ENCODE data around the gene PLAC8L1.

The PLAC8L1 gene

GRCh38 chr5:146047396-146047795, 58.0 kb downstream of the PLAC8L1 start:
- TF ChIP-seq CTCF (IDR thresholded peaks at IDR 0.05; ENCODE audit: low read depth, low read length, poor library complexity, severe bottlenecking) = no peak
- TF ChIP-seq EZH2phosphoT487 (IDR thresholded peaks at IDR 0.05; ENCODE audit: borderline replicate concordance, low read length) = no peak
- Histone ChIP-seq H3K79me2 (ENCODE audit: control insufficient read depth, low read length) (no peaks in the 10 kb centered on the region), H3K4me2 (ENCODE audit: low read length) (no peak overlapping the region), H4K20me1 (ENCODE audit: control insufficient read depth, insufficient read depth, low read depth, low read length) (no peaks in the 10 kb centered on the region), H3K27me3 (ENCODE audit: control insufficient read depth, low read length) (peaks cover 14% of the 10 kb centered on the region; the same call in 1 of the 2 replicates), H3F3A (ENCODE audit: control insufficient read depth, insufficient read depth) (no peaks in the 10 kb centered on the region), H3K4me3 (ENCODE audit: low read length) (no peak overlapping the region), H3K27ac (ENCODE audit: low read depth, low read length) (no peak overlapping the region), H3K9me3 (ENCODE audit: control insufficient read depth, insufficient read depth, low read length) (no peaks in the 10 kb centered on the region), H3K36me3 (ENCODE audit: control insufficient read depth, low read length) (no peaks in the 10 kb centered on the region), H3K4me1 (ENCODE audit: control insufficient read depth, low read length) (no peaks in the 10 kb centered on the region), H3K9me2 (replicated peaks; ENCODE audit: control insufficient read depth, low read length) (no peaks in the 10 kb centered on the region)

- TF ChIP-seq CTCF (IDR thresholded peaks at IDR 0.05; ENCODE audit: low read depth, low read length, poor library complexity, severe bottlenecking) (no peak), EZH2phosphoT487 (IDR thresholded peaks at IDR 0.05; ENCODE audit: borderline replicate concordance, low read length) (no peak)
- no peaks in the 10 kb centered on the region for H4K20me1 ChIP-seq (ENCODE audit: control insufficient read depth, insufficient read depth, low read depth, low read length)
- no peaks in the 10 kb centered on the region for H3K79me2 ChIP-seq (ENCODE audit: control insufficient read depth, low read length)
- H3K27me3 ChIP-seq (ENCODE audit: control insufficient read depth, low read length) = peaks cover 17% of the 10 kb centered on the region
- no peaks in the 10 kb centered on the region for H3K4me1 ChIP-seq (ENCODE audit: control insufficient read depth, low read length)
- no peak overlapping the region for H3K4me3 ChIP-seq (ENCODE audit: low read length)
- no peaks in the 10 kb centered on the region for H3K9me3 ChIP-seq (ENCODE audit: control insufficient read depth, insufficient read depth, low read length)
- no peak overlapping the region for H3K27ac ChIP-seq (ENCODE audit: low read depth, low read length)
- no peaks in the 10 kb centered on the region for H3F3A ChIP-seq (ENCODE audit: control insufficient read depth, insufficient read depth)
- H3K9me2 ChIP-seq (replicated peaks; ENCODE audit: control insufficient read depth, low read length) = no peaks in the 10 kb centered on the region
- H3K4me2 ChIP-seq (ENCODE audit: low read length) = no peak overlapping the region
- H3K36me3 ChIP-seq (ENCODE audit: control insufficient read depth, low read length) = no peaks in the 10 kb centered on the region
Measured at GRCh38 chr5:146043722-146044121, 61.7 kb downstream of the PLAC8L1 start.

GRCh38 chr5:146042628-146043279, 62.6 kb downstream of the PLAC8L1 start:
- no peaks in the 10 kb centered on the region for H3K9me3 ChIP-seq (ENCODE audit: control insufficient read depth, insufficient read depth, low read length)
- no peak overlapping the region for H3K4me3 ChIP-seq (ENCODE audit: low read length)
- H3K4me1 ChIP-seq (ENCODE audit: control insufficient read depth, low read length) = no peaks in the 10 kb centered on the region
- no peaks in the 10 kb centered on the region for H3K79me2 ChIP-seq (ENCODE audit: control insufficient read depth, low read length)
- H3F3A ChIP-seq (ENCODE audit: control insufficient read depth, insufficient read depth) = no peaks in the 10 kb centered on the region
- H3K36me3 ChIP-seq (ENCODE audit: control insufficient read depth, low read length) = no peaks in the 10 kb centered on the region
- no peak overlapping the region for H3K4me2 ChIP-seq (ENCODE audit: low read length)
- TF ChIP-seq CTCF (IDR thresholded peaks at IDR 0.05; ENCODE audit: low read depth, low read length, poor library complexity, severe bottlenecking) = no peak
- TF ChIP-seq EZH2phosphoT487 (IDR thresholded peaks at IDR 0.05; ENCODE audit: borderline replicate concordance, low read length) = no peak
- peaks cover 22% of the 10 kb centered on the region for H3K27me3 ChIP-seq (ENCODE audit: control insufficient read depth, low read length)
- H3K27ac ChIP-seq (ENCODE audit: low read depth, low read length) = no peak overlapping the region
- H3K9me2 ChIP-seq (replicated peaks; ENCODE audit: control insufficient read depth, low read length) = no peaks in the 10 kb centered on the region
- H4K20me1 ChIP-seq (ENCODE audit: control insufficient read depth, insufficient read depth, low read depth, low read length) = no peaks in the 10 kb centered on the region

Measured in DOHH2 (cell line).